AG10803 (cell line): ENCODE data around the gene KCNK5.

Experiments used
- DNase-seq: peaks from one replicate; pipeline ENCODE4 v3.0.0; 2010; ENCODE audit warnings: low read depth
- H3K4me3 ChIP-seq: 2 replicates; pipeline ENCODE4 v1.5.1; 2011; ENCODE audit warnings: mild to moderate bottlenecking, low read length, control low read depth
- TF ChIP-seq, protein P1 (sequence below): conservative IDR thresholded peaks from 2 replicates; pipeline ENCODE4 v1.5.1; 2011; ENCODE audit warnings: mild to moderate bottlenecking, low read length, control low read depth, inconsistent platforms

KCNK5 gene

DNA sequence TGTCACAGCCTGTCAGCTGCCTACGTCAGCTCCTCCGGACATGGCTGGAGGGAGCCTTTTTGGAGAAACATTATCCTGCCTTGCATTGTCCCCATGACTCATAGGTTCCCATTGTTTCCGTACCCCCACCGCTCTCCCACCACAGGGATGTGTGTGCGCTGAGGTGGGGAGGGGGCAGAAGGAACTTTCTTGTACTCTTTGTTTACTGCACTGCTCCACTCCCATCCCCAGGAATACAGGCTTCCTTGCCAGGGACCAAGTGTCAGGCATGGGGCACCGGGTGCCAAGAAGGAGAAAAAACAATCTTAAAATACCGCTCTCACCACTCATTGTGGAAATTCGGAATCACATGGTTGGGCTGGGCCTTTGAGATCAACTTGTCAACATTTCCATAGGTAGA is 51.0 kb downstream of the KCNK5 start:
- no peak for DNase-seq
- TF ChIP-seq, protein P1, sequence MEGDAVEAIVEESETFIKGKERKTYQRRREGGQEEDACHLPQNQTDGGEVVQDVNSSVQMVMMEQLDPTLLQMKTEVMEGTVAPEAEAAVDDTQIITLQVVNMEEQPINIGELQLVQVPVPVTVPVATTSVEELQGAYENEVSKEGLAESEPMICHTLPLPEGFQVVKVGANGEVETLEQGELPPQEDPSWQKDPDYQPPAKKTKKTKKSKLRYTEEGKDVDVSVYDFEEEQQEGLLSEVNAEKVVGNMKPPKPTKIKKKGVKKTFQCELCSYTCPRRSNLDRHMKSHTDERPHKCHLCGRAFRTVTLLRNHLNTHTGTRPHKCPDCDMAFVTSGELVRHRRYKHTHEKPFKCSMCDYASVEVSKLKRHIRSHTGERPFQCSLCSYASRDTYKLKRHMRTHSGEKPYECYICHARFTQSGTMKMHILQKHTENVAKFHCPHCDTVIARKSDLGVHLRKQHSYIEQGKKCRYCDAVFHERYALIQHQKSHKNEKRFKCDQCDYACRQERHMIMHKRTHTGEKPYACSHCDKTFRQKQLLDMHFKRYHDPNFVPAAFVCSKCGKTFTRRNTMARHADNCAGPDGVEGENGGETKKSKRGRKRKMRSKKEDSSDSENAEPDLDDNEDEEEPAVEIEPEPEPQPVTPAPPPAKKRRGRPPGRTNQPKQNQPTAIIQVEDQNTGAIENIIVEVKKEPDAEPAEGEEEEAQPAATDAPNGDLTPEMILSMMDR = no peak
- no peak overlapping the region for H3K4me3 ChIP-seq

DNA sequence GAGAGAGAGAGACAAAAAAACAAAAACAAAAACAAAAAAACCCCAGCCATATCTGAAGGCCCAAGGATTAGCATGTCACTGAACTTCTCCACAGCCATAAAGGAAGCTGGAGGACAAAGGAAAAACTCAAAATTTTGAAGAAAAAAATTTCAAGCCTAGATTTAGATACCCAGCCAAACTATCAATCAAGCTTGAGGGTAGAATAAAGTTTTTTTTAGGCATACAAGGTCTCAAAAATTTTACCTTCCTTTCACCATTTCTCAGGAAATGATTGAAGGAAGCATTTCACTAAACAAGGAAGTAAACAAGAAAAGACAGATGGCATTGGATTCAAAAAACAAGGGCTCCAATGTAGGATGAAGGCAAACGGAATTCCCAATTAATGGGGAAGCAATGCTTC is 52.1 kb downstream of the KCNK5 start:
- H3K4me3 ChIP-seq = no peak overlapping the region
- DNase-seq = no peak
- TF ChIP-seq, protein P1 = no peak

- no peak for DNase-seq
- TF ChIP-seq, protein P1 = no peak
- H3K4me3 ChIP-seq = no peak overlapping the region
Observed at GRCh38 chr6:39173270-39173669, 56.0 kb downstream of the KCNK5 start.

GRCh38 chr6:39172377-39172757 is 56.9 kb downstream of the KCNK5 start:
- TF ChIP-seq, protein P1 = no peak
- no peak for DNase-seq
- no peak overlapping the region for H3K4me3 ChIP-seq

DNA sequence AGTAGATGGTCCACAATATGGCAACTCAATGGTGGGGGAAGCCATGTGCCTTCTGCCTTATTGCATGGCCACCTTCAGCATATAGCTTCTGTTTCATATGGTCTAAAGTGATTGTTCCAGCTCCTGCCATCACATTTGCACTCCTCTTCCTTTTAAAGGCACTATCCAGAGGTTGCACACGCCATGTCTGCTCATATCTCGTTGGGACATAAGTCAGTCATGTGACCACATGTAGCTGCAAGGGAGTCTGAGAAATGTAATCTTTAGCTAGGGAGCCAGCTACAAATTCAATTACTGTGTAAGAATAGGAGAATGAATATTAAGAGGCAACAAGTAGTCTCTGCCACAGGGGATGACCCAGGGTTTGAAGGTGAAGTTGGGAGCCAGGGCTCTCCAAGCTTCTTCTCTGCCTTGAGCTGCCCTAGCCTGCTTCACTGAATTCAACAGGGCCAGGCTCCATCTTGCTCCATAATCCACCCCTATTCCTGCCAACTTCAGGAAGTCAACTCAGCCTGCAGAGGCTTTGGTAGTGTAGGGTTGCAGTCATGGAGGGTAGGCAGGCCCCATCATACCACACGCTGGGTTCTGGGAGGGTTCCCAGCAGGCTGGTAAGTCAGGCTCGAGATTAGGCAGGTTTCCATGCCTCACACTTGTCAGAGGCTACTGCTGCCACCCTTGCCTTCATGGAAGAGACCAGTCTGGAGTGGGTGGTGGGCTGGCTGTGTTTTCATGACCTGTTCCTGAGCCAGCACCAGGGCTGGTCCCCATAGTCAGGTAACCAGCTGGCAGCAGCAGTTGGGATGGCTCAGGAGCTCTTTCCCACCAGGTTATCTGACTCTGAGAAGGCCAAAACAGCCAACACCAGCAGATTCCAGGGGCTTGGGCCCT is 57.5 kb downstream of the KCNK5 start:
- no peak for DNase-seq
- no peak overlapping the region for H3K4me3 ChIP-seq
- TF ChIP-seq, protein P1 = no peak

- no peak overlapping the region for H3K4me3 ChIP-seq
- no peak for DNase-seq
- TF ChIP-seq, protein P1 = no peak
Observed at GRCh38 chr6:39170860-39171259, 58.4 kb downstream of the KCNK5 start.

DNA sequence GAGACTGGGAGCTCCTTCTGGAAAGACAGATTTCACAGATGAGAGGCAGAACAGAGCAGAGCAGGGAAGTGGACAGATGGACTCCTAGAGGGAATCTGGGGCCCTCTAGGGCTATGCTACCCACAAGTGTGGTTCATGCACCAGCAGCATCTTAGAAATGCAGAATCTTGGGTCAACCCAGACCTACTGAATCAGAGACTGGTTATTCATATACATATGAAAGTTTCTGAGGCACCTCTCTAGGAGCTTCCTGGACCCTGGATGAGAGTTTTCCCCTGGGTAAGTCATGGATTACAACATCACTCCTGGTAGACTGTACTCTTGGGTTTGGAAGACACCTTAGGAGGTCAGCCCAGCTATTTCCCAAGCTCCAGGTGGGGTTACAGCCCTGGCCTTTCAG is 58.9 kb downstream of the KCNK5 start:
- H3K4me3 ChIP-seq = no peak overlapping the region
- no peak for DNase-seq
- TF ChIP-seq, protein P1 = no peak
